K562 (cell line): ENCODE data around the gene CCNY. TPM values are rescaled to one million over a fixed set of nuclear protein-coding genes. Genes with fewer than 3 reads are reported as not detected.
A peak's percentile ranks its signal among the peaks of the same experiment; 100 is the strongest.

ENCODE experiments used
- ATAC-seq: fragments of 200-7000 bp; cut with Tn5 transposase; 3 replicates; pipeline ENCODE4 v1.9.1; 2020; ENCODE audit warnings: moderate library complexity
- BruUV-seq: library from RNA; stranded (reverse); fragments of 400-500 nt; replicated peaks from 2 replicates; lab custom pipeline; 2021; lab: Mats Ljungman, UMichigan
- CTCF ChIA-PET: fragments of 300-600 bp; formaldehyde crosslinking; extraction: SDS; loops from one replicate; lab custom pipeline; 2021; ENCODE audit warnings: low intra/inter-chr PET ratio; lab: Yijun Ruan, JAX
- POLR2A ChIA-PET: fragments of 300-600, 350-650 bp; sonication (Branson Sonifier 250); formaldehyde crosslinking; extraction: SDS; loops from one replicate; lab custom pipeline; 2021; ENCODE audit warnings: antibody characterized with exemption, inconsistent platforms; lab: Yijun Ruan, JAX
- DNase-seq, 4 experiments: peaks; one replicate each; pipeline versions ENCODE4 v3.0.0 to v3.0.0-alpha.2; 2011 to 2018; ENCODE audit warnings: low spot score in 3 of 4, mixed read lengths in 3 of 4; ENCODE audit errors: extremely low read depth in 1 of 4
- FAIRE-seq: peaks from 2 replicates; lab custom pipeline; 2011; peaks lifted over from hg19 to GRCh38; lab: Jason Lieb, UNC
- H2AFZ ChIP-seq: 2 replicates; pipeline ENCODE4 v1.6.0; 2011; ENCODE audit warnings: low read depth, low read length, control low read depth, inconsistent platforms
- H3K27ac ChIP-seq: fragments of 200-600 bp; 3 replicates; pipeline ENCODE4 v1.8.0; 2011; ENCODE audit warnings: low read depth, mild to moderate bottlenecking, control low read depth, inconsistent platforms, low read length, moderate library complexity, mixed read lengths; ENCODE audit errors: extremely low read depth
- H3K27me3 ChIP-seq, 2 experiments: fragments of 300-600 bp in 1 of 2; 2 replicates in 1 of 2; 3 replicates in 1 of 2; pipeline versions ENCODE4 v1.6.0 to v1.8.0; 2011; ENCODE audit warnings: inconsistent platforms in 2 of 2, low read length in 2 of 2, mild to moderate bottlenecking in 1 of 2, mixed read lengths in 1 of 2, moderate library complexity in 1 of 2; ENCODE audit not compliant: control insufficient read depth in 2 of 2, insufficient read depth in 2 of 2
- H3K36me3 ChIP-seq: fragments of 300-600 bp; 3 replicates; pipeline ENCODE4 v1.8.0; 2011; ENCODE audit warnings: mild to moderate bottlenecking, low read length, inconsistent platforms; ENCODE audit not compliant: control insufficient read depth, insufficient read depth
- H3K4me1 ChIP-seq, 2 experiments: fragments of 200-600 bp in 1 of 2; replicated peaks in 1 of 2; 2 replicates in 1 of 2; 3 replicates in 1 of 2; pipeline versions ENCODE4 v1.5.1 to v1.8.0; 2011; ENCODE audit warnings: inconsistent platforms in 2 of 2, low read length in 2 of 2, mild to moderate bottlenecking in 1 of 2, mixed read lengths in 1 of 2, moderate library complexity in 1 of 2; ENCODE audit not compliant: control insufficient read depth in 2 of 2, insufficient read depth in 2 of 2
- H3K4me2 ChIP-seq: 2 replicates; pipeline ENCODE4 v1.6.1; 2011; ENCODE audit warnings: low read length, control low read depth, inconsistent platforms, mixed read lengths; ENCODE audit not compliant: insufficient read depth
- H3K4me3 ChIP-seq: fragments of 200-600 bp; sonication (generic), shearing (Covaris generic); 2 replicates; pipeline ENCODE4 v1.5.1; 2016; ENCODE audit warnings: control low read depth, inconsistent platforms
- H3K79me2 ChIP-seq: fragments of 200-600 bp; 3 replicates; pipeline ENCODE4 v1.8.0; 2011; ENCODE audit warnings: low read length, inconsistent platforms; ENCODE audit not compliant: control insufficient read depth, insufficient read depth
- H3K9ac ChIP-seq, 2 experiments: 2 replicates each; pipeline versions ENCODE4 v1.6.0 to v1.6.1; 2011; ENCODE audit warnings: low read depth in 2 of 2, low read length in 2 of 2, control low read depth in 1 of 2, inconsistent platforms in 1 of 2, mild to moderate bottlenecking in 1 of 2, mixed read lengths in 1 of 2; ENCODE audit not compliant: insufficient read depth in 1 of 2
- H3K9me1 ChIP-seq: one replicate; pipeline ENCODE4 v1.6.0; 2011; ENCODE audit warnings: inconsistent platforms, mild to moderate bottlenecking, low read length, moderate library complexity; ENCODE audit not compliant: control insufficient read depth, insufficient read depth
- H3K9me3 ChIP-seq: replicated peaks from 2 replicates; pipeline ENCODE4 v1.5.1; 2011; ENCODE audit warnings: low read depth, low read length, inconsistent platforms; ENCODE audit not compliant: control insufficient read depth, insufficient read depth
- H4K20me1 ChIP-seq: replicated peaks from 2 replicates; pipeline ENCODE4 v1.6.1; 2011; ENCODE audit warnings: low read length, inconsistent platforms, mixed read lengths; ENCODE audit not compliant: control insufficient read depth, insufficient read depth
- ARNT ChIP-seq, 2 experiments: fragments of 450-650 bp; IDR thresholded peaks; 2 replicates each; pipeline ENCODE4 v1.6.1; 2016; ENCODE audit warnings: mild to moderate bottlenecking in 1 of 2
- ATF1 ChIP-seq, 2 experiments: fragments of 450-650 bp in 1 of 2; IDR thresholded peaks; 2 replicates each; pipeline ENCODE4 v1.6.1; 2016; ENCODE audit warnings: missing compliant biosample characterization in 1 of 2, missing genetic modification characterization in 1 of 2
- ATF2 ChIP-seq: sonication (generic); formaldehyde crosslinking; IDR thresholded peaks from 2 replicates; pipeline ENCODE4 v1.8.1; 2022; ENCODE audit warnings: missing genetic modification reagents
- CSDE1 ChIP-seq, 2 experiments: fragments of 450-650 bp; IDR thresholded peaks; 2 replicates each; pipeline ENCODE4 v1.6.1; 2016; ENCODE audit warnings: mild to moderate bottlenecking in 1 of 2
- ELF4 ChIP-seq: fragments of 450-650 bp; formaldehyde crosslinking; IDR thresholded peaks from 2 replicates; pipeline ENCODE4 v1.4.0; 2022; ENCODE audit warnings: missing genetic modification characterization
- NCOA2 ChIP-seq, 2 experiments: fragments of 450-650 bp; IDR thresholded peaks; 2 replicates each; pipeline ENCODE4 v1.6.1; 2018; ENCODE audit warnings: mild to moderate bottlenecking in 2 of 2, moderate library complexity in 1 of 2; ENCODE audit not compliant: partially characterized antibody in 2 of 2
- NR0B1 ChIP-seq: fragments of 450-650 bp; IDR thresholded peaks from one replicate; pipeline ENCODE4 v1.6.1; 2018; ENCODE audit warnings: mild to moderate bottlenecking, moderate library complexity; ENCODE audit not compliant: partially characterized antibody
- OTX1 ChIP-seq: fragments of 450-650 bp; formaldehyde crosslinking; IDR thresholded peaks from 2 replicates; pipeline ENCODE4 v1.4.0; 2022; ENCODE audit warnings: mild to moderate bottlenecking
- RAD21 ChIP-seq, 2 experiments: fragments of 250-450 bp in 1 of 2; fragments of 450-650 bp in 1 of 2; sonication (Bioruptor Pico) in 1 of 2; formaldehyde crosslinking in 1 of 2; IDR thresholded peaks in 1 of 2; conservative IDR thresholded peaks in 1 of 2; 2 replicates each; pipeline versions ENCODE4 v1.4.0 to v1.8.0; 2020 to 2022; ENCODE audit warnings: mild to moderate bottlenecking in 2 of 2, moderate library complexity in 1 of 2
- TEAD2 ChIP-seq: fragments of 450-650 bp; IDR thresholded peaks from 2 replicates; pipeline ENCODE4 v1.6.1; 2016; ENCODE audit warnings: missing genetic modification characterization, control low read depth, missing compliant biosample characterization
- TFAM ChIP-seq: fragments of 250-450 bp; sonication (Bioruptor Pico); conservative IDR thresholded peaks from 2 replicates; pipeline ENCODE4 v1.5.0; 2021; ENCODE audit warnings: mild to moderate bottlenecking, moderate library complexity
- TSC22D4 ChIP-seq: fragments of 450-650 bp; IDR thresholded peaks from 2 replicates; pipeline ENCODE4 v1.6.1; 2016; ENCODE audit warnings: missing genetic modification characterization, missing biosample characterization, control low read depth
- ZNF23 ChIP-seq: fragments of 250-450 bp; sonication (Bioruptor Pico); IDR thresholded peaks from 2 replicates; pipeline ENCODE4 v1.4.0; 2020; ENCODE audit warnings: mild to moderate bottlenecking
- WGBS: fragments of 100-300 bp; shearing (Covaris generic); methylation state at CpG from one replicate; pipeline ENCODE4 v1.1.6; 2016; ENCODE audit warnings: low coverage, mixed read lengths; ENCODE audit not compliant: insufficient coverage; ENCODE audit errors: missing lambda C conversion rate; 5-methylcytosine and 5-hydroxymethylcytosine counted together
- in situ Hi-C: fragments of 300-500 bp; cut with MboI; formaldehyde crosslinking; loops from 4 replicates; pipeline ENCODE4 v1.15.0; 2018; ENCODE audit warnings: inconsistent platforms, mixed read lengths
- intact Hi-C: fragments of 100-400 bp; cut with micrococcal nuclease; formaldehyde crosslinking; loops from 2 replicates; pipeline ENCODE4 v1.14.2; 2022
- polyA plus RNA-seq, 8 experiments: library from polyadenylated mRNA; depleted of rRNA in 4 of 8; stranded (reverse) in 5 of 8; unstranded in 3 of 8; fragments of >200 nt; fragmentation: Nextera tagmentation in 2 of 8; fragmentation: Illumina TruSeq in 1 of 8; extraction: Ambion mirVana in 2 of 8; extraction: Trizol in 1 of 8; gene quantifications; 2 replicates each; pipeline versions ENCODE4 v1.2.1 to v1.2.3, GENCODE V29; 2011 to 2014; ENCODE audit warnings: inconsistent platforms in 1 of 8, missing spikeins in 1 of 8
- total RNA-seq, 7 experiments: library from RNA; depleted of rRNA in 6 of 7; stranded (reverse); fragments of >200 nt in 6 of 7; fragmentation: Illumina TruSeq in 2 of 7; extraction: Trizol in 2 of 7; gene quantifications; 2 replicates each; pipeline versions ENCODE4 v1.2.1 to v1.2.3, GENCODE V29; 2011 to 2021; ENCODE audit warnings: low replicate concordance in 1 of 7

CCNY gene
- total and polyA plus RNA-seq, 9 of the 15 experiments (the other 6 are each of a cell fraction or from before 2014, with no cell fraction given): 8.4 to 109 (median 38.6) TPM

GRCh38 chr10:35435824-35436223, 99.5 kb downstream of the CCNY start:
- no peak overlapping the region for H3K4me2 ChIP-seq
- H3K4me1 ChIP-seq: peaks cover 0 to 6% of the 10 kb centered on the region in 2 experiments; a peak in 2 of 5 replicates
- H4K20me1 ChIP-seq: no peaks in the 10 kb centered on the region
- no peak overlapping the region for H3K27ac ChIP-seq
- TF ChIP-seq ARNT (IDR thresholded peaks at IDR 0.05) (no peak), ELF4 (CRISPR knock-in tag) (0 out of 2 replicates have a peak, but pooled peaks have one; percentile 37), OTX1 (CRISPR knock-in tag) (0 out of 2 replicates have a peak, but pooled peaks have one; percentile 16), RAD21 (CRISPR knock-in tag; conservative IDR thresholded peaks at IDR 0.05 in 1 of 2, IDR thresholded peaks at IDR 0.05 in 1 of 2) (0 out of 4 replicates have a peak, but pooled peaks of 1 of the 2 experiments have one; percentile 6)
- no peak overlapping the region for H3K4me3 ChIP-seq
- H3K36me3 ChIP-seq: no peaks in the 10 kb centered on the region; the same call in 2 of the 3 replicates
- no peak overlapping the region for H3K9ac ChIP-seq
- DNase-seq (no peak), ATAC-seq (no peak; the same call in 2 of the 3 replicates), FAIRE-seq (no peak)
- H3K9me1 ChIP-seq: no peaks in the 10 kb centered on the region
- H3K27me3 ChIP-seq: no peaks in the 10 kb centered on the region
- WGBS: 67% methylated on average over 3 of the region's 4 CpGs
- H2AFZ ChIP-seq: no peak overlapping the region
- CTCF ChIA-PET: no interaction called here
- H3K79me2 ChIP-seq: peaks cover 93% of the 10 kb centered on the region
- intact Hi-C loops: no loop called here
- POLR2A ChIA-PET: interaction anchor here (0.8 kb wide), 1 partner anchor 13 kb away, joined by 3 read pairs; no protein-coding TSS in a partner anchor
- in situ Hi-C loops: no loop called here
- H3K9me3 ChIP-seq: 0 out of 2 replicates have a peak, but pooled peaks cover 5% of the 10 kb centered on the region
- no TSS peak for BruUV-seq

GRCh38 chr10:35437829-35438228, 101.5 kb downstream of the CCNY start:
- ATAC-seq (no peak), DNase-seq (no peak), FAIRE-seq (no peak)
- in situ Hi-C loops: no loop called here
- Histone ChIP-seq H3K36me3 (peaks cover 1% of the 10 kb centered on the region; the same call in 1 of the 3 replicates), H3K9me1 (no peaks in the 10 kb centered on the region), H3K79me2 (peaks cover 98% of the 10 kb centered on the region), H4K20me1 (no peaks in the 10 kb centered on the region), H3K4me1 (no peaks in the 10 kb centered on the region; a peak in 1 of 5 replicates), H2AFZ (no peak overlapping the region), H3K27ac (no peak overlapping the region), H3K4me2 (no peak overlapping the region), H3K4me3 (no peak overlapping the region), H3K27me3 (no peaks in the 10 kb centered on the region), H3K9ac (no peak overlapping the region), H3K9me3 (0 out of 2 replicates have a peak, but pooled peaks cover 9% of the 10 kb centered on the region)
- intact Hi-C loops: no loop called here
- no TSS peak for BruUV-seq
- ChIA-PET POLR2A (interaction anchor here (1.1 to 1.5 kb wide), 2 partner anchors 10 to 17 kb away, joined by 4 to 5 read pairs; no protein-coding TSS in a partner anchor), CTCF (no interaction called here)
- no peak for TF ChIP-seq NR0B1
- TF ChIP-seq ZNF23 (CRISPR knock-in tag): no peak
- no peak for TF ChIP-seq TEAD2 (tag)
- no peak for TF ChIP-seq CSDE1 (IDR thresholded peaks at IDR 0.05)
- no peak for TF ChIP-seq ATF1 (CRISPR knock-in tag; IDR thresholded peaks at IDR 0.05)
- no peak for TF ChIP-seq ATF1 (tag; IDR thresholded peaks at IDR 0.05)
- no peak for TF ChIP-seq TFAM
- no peak for TF ChIP-seq NCOA2 (IDR thresholded peaks at IDR 0.05; ENCODE audit: partially characterized antibody in 2 of 2)
- TF ChIP-seq TSC22D4 (tag): no peak
- no peak for TF ChIP-seq ATF2
- no peak for TF ChIP-seq OTX1 (CRISPR knock-in tag)
- 94% methylated on average over 4 of the region's 4 CpGs for WGBS
